Raji (cell line): Measurements from ENCODE around the gene TSR1.

ENCODE experiments used
- POLR2A ChIP-seq: IDR thresholded peaks from 2 replicates; pipeline ENCODE4 v1.6.1; 2011; ENCODE audit warnings: low read depth, low read length, control low read depth; ENCODE audit not compliant: insufficient read depth

The TSR1 gene

DNA sequence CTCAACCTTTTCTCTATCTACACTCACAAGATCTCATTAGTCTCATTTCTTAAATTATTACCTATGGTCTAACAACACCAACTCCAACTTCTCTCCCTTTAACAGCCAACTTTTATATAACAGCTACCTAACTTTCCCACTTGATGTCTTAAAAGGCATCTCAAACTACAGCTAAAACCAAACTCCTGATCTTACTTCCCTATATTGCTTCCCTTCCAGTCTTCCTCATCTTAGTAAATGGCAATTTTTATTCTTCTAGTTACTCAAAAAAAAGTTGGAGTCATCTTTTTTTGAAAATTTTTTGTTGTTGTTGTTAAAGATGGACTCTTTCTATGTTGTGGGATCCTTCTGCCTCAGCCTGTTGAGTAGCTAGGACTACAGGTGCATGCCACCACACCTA, 17.2 kb downstream of the TSR1 start:
- no peak for TF ChIP-seq POLR2A

DNA sequence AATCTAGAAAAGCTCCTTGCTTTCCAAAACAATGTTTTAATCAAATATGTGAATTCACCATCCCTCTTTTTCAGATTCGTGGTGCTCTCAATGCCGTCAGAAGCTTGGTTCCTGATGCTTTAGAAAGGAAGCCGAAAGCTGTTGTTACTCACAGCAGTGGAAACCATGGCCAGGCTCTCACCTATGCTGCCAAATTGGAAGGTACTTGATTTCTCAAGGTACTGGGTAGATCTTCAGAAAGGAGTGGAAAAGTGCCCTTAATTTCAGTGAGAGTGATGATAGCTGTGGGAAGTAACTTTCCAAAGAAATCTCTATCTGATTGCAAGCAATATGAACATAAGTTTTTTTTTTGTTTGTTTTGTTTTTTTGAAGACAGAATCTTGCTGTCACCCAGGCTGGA, 18.5 kb downstream of the TSR1 start:
- no peak for TF ChIP-seq POLR2A

DNA sequence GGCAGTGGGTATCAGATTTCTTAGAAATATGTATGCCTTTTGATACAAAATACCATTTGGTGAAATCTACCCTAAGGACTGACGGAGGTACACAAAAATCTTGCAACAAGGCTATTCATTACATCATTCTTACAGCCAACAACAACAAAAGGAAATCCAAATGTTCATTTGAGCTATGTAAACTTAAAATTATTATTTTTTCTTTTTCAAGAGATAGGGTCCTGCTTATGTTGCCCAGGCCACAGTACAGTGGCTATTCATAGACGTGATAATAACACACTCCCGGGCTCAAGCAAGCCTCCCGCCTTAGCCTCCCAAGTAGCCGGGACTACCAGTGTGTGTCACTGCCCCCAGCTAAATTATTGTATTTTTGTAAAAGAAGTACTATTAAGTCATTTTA, 23.5 kb downstream of the TSR1 start:
- TF ChIP-seq POLR2A = no peak

DNA sequence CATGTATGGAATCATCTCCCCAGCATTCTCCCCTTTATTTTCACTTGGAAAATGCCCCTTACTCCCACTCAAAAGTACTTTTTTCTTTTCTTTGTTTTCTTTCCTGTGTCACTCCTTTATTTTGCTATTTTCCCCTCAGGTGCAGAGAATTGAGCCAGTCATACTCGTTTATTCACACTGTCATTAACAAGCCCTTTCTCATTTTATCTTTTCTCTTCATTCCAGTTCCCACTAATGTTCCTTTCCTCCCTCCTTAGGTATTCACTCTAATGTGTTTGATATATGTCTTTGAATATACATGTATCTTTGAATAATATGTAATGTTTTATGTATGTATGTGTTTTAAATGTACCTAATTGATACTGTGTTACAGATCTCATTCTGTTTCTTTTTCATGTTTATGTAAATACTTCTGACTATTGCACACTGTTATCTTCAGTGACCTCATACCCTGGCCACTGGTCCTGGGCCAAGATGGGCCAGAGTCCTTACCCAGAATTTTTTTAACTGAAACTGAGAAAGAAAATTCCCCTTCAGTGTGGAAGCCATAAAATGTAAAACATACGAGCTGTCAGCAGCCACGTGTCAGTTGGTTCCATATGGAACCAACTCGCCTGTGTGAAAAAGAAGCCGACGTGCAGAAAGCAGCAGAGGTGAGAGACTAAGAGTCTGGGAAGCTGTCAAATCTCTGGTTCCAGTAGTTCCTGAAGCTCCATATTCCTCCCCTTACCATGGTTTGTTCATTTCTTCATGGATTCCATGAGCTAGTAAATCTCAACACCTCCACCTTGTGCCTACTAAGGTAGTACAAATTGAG, 26.7 kb downstream of the TSR1 start:
- no peak for TF ChIP-seq POLR2A

DNA sequence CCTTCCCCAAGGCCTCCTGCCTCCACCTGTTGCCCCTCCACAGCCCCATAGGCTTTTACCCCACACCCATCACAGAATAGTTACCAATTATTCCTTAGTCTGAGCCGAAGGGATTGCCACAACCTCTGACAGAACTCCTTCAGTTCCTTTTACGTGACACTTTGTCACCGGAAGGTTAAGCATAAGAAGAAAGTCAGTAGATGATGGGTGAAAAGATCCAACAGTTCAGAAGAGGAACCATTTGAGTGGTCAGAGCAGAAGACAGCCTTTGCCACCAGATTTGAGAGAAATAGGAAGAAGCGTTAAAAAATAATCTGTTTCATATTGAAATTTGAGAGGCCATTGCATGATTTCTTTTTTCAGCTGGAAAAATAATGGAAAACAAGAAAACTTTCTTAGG, 31.3 kb downstream of the TSR1 start:
- no peak for TF ChIP-seq POLR2A

DNA sequence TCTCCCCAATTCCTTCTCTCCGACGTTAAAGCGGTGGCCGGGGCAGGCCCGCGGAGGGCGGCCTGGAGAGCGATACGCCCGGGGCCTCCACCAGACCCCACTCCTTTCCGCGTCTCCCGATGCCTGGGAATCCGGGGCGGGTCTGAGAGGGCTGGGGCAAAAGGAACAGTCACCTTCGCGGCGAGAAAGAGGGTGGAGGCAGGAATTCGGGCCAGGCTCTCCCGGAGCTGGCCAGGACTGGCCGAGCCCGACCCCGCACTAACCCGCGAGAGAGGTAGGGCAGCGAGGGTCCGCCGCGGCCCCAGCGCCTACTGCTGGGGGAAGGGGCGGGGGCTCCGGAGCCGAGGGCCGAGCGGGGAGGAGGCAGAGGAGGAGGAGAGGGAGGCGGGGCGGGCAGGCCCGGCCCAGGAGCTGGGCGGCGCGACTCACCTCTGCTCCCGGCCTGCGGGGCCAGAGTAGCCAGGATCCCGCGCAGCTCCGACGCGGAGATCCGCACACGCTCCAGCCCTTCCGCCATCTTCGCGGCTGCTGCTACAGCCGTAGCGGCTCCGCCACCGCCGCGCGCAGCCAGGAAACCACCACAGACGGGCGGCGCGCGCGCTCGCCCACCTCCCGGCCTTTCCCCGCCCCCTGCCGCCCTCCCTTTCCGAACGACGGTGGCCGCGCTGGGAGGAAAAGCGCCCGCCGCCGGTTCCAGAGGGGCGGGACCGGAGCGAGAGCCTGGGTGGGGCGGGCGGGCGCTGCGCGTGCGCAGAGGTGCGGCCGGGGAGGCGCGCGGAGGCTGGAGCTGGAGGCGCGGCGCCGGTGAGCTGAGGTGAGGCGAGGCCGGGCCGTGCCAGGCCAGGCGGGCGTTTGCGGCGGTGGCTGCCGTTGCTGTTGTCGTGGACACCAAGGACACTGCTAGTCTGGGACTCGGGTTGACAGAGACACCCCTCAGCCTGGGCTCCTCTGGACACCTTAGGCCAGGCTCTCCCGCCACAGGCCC, 32.8 kb downstream of the TSR1 start, which contains the start of the genes SMG6 and SRR:
Gene SMG6 (minus strand): TSS at position 582 of the 985 bp plus-strand sequence. CDS start 65 bp downstream, at position 517.
Gene SRR (plus strand): TSS at position 747 of the 985 bp plus-strand sequence. CDS start 11,611 bp downstream, outside the sequence.
- TF ChIP-seq POLR2A = peak; percentile 90

DNA sequence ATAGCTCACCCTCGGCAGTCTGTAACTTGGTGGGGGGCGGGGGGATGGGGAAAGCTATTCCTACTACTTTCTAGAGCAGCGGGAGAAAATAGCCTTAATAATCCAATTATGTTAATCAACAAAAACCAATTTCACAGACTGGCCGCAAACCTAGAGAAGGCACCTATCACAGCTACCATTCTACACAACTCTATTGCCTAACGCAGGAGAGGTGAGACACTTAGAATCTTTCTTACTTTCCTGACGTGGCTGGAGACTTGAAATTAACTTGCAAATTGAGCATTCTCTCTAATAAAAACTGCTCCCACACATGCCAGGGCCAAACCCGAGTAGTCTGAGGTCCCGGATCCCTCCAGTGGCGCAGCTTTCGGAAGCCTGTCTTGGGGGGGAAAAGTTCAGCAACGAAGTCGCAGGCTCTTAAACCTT, 33.5 kb downstream of the TSR1 start:
- TF ChIP-seq POLR2A = no peak

DNA sequence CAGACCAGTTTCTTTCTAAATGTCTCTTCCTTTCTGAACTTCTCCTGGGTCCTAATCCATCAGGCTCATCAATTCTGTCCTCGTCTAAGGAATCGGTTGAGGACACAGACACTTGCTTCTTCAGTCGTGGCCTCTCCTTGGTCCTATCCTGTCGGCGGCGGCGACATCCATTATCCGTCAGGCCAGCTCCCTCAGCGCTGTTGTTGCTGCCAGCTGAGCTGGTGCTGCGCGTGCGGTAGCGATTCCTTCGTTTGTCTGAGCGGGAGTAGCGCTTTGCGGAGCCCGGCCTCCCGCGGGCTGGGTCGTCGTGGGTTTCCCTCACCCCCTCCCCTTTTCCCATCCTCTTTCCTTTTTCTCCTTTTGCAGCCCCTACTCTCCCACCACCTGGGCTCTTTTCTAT, 36.5 kb downstream of the TSR1 start:
- TF ChIP-seq POLR2A = no peak

DNA sequence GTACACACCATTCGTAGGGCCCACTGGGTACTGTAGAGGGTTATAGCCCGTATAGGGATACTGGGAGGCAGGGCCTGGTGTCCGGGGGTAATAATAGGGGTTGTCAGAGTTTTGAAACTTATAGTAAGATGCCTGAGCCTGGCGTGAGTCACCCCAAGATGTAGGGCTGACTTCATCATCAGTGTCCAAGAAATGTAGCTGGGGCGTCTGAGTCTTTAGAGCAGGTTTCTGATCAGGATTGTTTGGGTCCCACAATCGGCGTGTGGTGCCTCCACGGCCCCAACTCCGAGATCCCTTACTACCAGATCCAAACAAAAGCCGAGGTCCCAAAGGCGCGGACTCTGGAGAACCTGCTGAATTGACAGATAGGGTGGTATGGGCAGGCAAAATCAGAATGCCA, 37.1 kb downstream of the TSR1 start:
- TF ChIP-seq POLR2A = no peak

DNA sequence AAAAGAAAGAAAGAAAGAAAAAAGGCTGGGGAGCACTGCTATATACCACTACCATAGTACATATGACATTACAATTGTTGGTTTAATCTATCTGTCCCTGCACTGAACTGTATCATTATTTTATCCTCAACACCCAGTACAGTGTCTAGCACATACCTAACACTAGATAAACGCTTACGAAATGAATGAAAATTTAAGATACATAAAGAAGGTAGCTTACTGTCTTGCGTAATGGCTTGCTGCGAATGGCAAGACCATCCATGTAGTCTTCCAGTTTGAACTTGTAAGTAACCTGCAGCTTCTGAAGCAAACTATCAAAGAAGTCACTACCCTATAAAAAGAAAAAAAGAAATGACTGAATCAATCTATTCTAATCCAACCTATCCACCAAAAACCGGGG, 39.2 kb downstream of the TSR1 start:
- no peak for TF ChIP-seq POLR2A

DNA sequence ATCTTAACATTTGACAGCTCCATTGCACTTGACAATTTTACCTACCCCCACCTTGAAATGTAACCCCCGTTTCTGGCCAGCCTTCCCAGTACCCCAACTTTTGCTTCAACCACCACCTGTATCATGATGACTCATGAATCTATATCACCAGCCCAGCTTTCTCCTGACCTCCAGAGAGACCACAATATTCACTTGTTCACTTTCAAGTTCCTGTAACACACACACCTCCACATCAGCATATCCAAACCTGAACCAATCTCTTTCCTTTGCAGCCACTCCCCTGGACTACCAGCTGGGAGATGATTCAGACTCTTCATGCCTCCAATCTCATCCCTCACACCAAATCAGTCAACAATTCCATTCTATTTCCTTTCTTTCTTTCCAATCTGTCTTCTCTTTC, 40.7 kb downstream of the TSR1 start:
- no peak for TF ChIP-seq POLR2A

DNA sequence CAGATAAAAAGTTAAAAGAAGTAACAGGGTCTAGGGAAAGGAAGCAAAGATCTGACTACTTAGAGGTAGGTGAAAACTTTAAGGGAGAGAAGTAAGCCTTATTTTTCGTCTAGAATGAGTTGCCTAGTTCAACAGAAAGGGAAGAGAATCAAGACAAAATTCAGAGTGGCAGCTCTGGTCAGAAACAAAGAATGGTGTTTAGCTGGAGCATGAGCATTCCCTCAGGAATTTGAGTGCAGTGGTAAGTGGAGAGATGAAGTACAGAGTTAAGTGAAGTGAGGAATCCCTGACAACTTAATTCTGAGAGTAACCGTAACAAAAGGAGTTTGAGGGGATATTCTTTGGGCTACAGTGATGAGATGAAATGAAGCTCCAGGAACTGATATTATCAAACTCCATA, 44.2 kb downstream of the TSR1 start:
- TF ChIP-seq POLR2A = no peak

DNA sequence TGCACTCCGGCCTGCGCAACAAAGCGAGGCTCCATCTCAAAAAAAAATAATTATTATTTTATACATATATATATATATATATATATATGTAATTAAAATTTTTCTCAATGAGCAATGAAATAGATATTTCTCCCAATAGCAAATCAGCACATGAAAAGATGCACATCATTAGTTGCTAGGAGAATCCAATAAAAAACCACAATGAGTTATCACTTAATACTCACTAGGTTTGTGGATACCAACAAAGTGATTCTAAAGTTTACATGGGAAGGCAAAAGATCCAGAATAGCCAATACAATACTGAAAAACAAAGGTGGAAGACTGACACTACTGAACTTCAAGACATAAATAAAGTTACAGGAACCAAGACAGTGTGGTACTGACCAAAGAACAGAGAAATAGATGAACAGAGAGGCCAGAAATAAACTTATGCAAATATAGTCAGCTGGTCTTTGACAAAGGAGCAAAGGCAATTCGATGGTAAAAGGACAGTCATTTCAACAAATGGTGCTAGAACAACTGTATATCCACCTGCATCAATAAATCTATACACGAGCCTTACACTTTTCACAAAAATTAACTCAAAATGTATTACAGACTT, 46.3 kb downstream of the TSR1 start:
- no peak for TF ChIP-seq POLR2A

DNA sequence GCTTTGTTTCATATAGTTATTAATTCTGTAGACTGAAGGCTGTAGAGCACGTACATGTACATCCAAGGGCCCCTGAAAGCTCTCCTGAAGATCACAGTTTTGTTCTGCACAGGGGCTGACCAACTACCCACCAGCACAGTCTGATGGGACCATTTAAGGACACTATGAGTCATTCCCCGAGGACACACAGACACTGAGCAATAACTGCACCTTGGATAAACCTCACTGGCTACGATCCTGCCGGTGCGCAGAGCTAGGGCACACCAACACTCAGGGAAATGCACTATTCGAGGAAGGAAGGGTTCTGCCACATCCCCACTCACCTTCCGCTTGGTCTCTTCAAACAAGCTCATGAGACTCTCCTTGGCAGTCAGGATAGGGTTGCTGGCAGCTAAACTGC, 53.0 kb downstream of the TSR1 start:
- TF ChIP-seq POLR2A = no peak

DNA sequence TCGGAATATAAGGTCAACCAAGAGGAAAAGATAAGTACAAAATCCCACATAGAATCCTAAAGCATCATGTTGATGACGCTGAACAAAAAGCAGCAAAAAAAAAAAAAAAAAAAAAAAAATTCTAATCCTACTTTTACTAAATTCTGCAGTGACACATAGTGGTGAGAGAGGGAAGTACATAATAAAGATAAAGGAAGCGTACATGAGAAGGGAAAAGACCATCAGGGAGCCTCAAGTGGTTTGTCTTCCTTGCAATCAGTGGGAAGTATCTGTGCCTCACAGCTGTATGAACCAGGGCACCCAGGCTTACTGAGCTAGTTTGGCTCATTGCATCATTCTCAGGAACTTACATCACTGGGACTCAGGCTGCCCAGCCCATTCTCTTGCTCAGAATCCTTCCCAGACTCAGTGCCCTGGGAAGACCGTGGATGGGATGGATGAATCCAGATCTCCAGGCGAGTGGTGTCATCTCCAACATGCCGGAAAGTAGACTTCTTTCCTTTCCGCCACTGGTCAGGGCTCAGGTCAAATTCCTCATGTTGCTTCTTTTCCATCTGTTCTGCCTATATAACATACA, 53.9 kb downstream of the TSR1 start:
- no peak for TF ChIP-seq POLR2A
